Colon (tissue), 2 donors: ENCODE data around the gene UQCRH.
"Not testable (repeated sequence)": the region's sequence is repeated elsewhere in the genome, so short reads cannot be mapped to it uniquely, and the experiment has no call there.

Experiments
- FAIRE-seq: peaks from 2 replicates; lab custom pipeline; 2012; peaks lifted over from hg19 to GRCh38; lab: Jason Lieb, UNC
- donor health status: control.
- donor health status: control.

Gene UQCRH

DNA sequence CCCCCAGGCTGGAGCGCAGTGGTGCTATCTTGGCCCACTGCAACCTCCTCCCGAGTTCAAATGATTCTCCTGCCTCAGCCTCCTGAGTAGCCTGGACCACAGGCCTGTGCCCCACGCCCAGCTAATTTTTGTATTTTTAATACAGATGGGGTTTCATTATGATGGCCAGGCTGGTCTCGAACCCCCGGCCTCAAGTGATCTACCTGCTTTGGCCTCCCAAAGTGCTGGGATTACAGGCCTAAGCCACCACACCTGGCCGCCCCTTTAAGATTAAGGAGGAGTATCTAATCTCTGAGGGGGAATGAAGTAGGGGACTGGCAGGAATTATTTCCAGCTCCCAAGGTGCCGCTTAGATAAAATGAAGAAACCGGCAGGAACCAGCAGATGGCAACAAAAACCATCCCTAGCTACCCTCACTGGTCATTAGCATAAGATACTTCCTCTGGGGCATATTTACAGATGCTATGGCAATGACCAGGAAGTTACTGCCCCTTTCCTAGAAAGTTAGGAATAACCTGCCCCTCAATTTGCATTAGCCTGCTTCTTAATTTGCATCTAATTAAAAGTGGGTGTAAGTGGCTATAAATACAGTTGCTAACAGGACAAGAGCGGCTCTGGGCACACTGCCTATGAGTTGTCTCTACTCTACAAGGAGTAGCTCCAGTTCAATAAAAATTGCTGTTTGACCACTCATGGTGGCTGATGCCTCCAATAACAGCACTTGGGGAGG is 30.0 kb downstream of the UQCRH start:
- FAIRE-seq, result no peak

DNA sequence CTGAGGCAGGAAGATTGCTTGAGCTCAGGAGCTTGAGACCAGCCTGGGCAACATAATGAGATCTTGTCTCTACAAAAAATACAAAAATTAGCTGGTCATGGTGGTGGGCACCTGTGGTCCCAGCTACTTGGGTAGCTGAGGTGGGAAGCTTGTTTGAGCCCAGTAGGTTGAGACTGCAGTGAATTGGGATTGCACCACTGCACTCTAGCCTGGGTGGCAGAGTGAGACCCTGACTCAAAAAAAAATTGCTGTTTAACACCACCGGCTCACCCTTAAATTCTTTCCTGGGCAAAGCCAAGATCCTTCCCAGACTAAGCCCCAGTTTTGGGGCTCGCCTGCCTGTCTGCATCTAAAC is 30.5 kb downstream of the UQCRH start:
- no peak for FAIRE-seq

DNA sequence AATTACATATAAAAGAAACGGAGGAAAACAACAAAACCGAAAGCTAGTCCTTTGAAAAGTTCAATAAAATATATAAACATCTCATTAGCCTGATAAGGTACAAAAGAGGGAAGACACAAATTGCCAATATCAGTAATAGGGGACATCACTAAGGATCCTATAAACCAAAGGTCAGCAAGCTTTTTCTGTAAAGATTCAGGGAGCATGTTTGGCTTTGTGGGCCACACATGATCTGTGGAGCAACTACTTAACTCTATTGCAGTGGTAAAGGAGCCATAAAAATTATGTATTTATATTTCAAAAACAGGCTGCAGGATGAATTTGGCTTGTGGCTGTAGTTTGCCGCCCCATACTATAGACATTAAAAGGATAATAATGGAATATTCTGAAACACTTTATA is 31.6 kb downstream of the UQCRH start:
- FAIRE-seq, result no peak

DNA sequence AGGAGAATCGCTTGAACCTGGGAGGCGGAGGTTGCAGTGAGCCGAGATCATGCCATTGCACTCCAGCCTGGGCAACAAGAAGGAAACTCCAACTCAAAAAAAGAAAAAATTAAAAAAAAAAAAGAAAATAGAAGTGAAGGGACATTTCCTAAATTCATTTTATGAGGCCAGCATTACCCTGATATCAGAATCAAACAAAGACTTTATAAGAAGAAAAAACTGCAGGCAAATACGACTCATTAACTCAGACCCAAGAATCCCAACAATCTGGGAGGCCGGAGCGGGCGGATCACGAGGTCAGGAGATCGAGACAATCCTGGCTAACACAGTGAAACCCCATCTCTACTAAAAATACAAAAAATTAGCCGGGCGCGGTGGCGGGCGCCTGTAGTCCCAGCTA is 33.9 kb downstream of the UQCRH start:
- not testable (repeated sequence) for FAIRE-seq

DNA sequence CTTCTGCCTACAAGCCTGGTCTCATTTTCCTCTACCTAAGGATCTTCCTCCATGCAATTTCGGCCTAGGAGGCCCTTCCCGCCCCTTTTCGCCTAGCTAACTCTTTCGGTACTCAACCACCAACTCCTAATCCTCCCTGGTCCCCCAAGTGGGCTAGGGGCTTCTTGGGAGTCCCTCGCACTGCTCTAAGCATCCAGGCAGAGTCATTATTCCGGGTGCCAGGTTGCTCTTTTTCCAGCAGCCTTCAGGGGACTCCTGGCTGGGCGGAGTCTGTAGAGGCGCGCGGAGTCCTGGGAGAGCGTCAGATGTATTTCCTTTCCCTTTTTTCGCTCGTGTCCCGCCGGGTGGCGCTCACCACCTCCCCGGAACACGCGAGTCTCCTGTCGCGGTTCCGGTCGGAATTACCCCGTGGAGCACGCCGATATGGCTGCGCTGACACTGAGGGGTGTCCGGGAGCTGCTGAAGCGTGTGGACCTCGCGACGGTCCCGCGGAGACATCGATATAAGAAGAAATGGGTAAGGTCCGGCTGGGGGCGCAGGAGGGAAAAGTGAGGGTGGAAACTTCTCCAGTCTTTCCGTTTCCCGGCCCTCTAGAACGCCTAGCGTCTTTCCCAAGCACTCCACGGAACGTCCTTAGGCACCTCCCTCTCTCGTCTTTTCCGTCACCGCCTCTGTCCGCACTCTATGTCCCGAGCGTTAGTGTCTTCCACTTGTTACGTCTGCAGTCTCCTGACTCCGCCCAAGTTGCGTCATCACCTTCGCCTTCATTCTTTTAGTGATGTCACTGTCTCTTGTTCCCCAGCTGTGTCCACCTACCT is 37.1 kb downstream of the UQCRH start, which contains the start of gene NSUN4:
TSS of gene NSUN4 (plus strand) at position 404 of the 818 bp plus-strand sequence. CDS start at position 424, 20 bp downstream.
- no peak for FAIRE-seq

DNA sequence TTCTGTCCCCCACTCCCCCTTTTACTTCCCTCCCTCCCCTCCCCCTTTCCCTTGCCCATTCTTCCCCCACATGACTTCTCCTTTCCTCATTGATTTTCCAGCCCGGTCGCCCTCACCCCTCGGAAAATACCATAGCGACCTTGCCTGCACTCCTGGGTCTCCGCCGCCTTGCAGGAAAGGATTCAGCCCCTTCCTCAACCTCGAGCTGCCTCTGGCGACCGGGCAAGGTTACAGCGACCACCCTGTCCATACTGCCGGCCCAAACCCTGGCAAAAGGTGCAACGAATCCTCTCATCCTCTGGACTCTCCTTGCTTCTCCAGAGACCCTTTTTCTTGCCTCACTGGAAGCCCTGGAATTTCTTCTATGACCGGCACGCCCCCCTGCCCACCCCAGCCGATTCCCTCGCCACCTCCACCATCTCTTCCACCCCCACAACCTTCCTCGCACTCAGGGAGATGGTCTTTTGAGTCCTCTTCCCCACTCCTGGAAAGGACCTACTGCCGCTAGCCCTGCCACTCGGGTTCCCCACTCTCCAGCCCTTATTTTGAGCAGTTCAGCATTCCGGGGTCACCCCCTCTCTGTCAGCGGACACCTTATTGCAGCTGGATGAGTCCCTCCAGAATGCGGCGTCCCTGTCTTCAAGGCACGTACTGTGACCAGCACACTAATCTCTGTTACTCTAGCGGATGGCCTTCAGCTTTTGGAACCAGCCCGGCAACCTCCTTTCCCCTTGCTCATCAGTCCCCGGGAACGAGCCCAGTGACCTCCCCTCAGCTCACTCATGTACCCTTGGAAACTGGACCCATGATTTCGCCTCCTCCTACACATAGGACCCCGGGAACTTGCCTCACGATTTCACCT is 38.0 kb downstream of the UQCRH start:
- no peak for FAIRE-seq

DNA sequence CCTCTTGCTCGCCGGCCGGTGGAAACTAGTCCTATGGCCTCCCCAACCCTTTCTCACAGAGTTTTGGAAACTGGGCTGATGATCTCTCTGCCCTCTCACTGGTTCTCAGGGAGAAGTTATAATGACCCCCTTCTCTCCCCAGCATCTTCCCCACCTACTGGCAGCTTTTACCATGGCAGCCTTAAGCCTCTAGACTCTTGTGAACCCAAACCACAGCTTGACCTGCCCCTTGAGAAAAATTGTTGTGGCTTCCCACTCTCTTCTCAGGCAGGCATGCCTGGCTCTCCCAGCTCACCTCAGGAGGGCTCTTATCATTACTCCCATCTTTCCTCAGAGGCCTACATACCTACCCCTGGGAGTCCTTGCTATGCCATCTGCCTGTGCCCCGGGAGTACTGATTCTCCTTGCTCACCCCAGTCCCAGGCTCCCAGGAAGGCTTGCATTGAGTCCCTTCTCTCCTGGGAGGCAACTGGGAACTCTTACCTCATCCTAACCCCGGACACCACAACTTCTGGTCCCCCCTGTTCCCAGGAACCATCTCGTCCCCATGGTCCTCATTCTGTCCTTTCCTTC is 38.7 kb downstream of the UQCRH start:
- no peak for FAIRE-seq

DNA sequence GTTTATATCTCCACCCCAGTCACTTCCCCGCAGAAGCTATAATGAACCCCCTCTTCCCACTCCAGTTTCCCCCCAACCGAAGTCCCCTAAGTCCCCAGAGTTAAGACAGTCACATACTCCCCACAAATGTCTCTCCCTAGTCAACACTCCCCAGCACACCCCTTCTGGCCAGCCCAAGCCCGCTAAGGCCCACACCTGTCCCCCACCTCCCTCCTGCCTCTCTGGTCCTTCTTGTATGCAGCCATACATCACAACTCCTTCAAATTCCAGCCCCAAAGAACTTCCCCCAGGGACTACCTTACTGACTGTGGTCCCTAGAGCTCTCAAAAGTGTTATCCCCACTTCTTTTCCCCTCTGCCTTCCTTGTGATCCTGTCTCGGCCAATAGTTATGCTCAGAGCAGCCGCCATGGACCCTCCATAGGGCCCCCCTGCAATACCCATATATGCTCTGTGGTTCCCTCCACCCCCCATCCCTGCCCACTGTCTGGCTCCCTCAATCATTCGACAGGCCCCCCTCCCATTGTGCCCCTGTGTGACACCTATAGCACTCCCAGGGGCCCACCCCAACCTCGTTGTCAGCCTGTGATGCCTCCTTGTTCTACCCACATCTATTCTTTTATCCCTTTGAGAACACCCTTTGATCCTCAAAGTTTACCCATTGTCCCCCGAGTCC is 39.3 kb downstream of the UQCRH start:
- FAIRE-seq, result no peak

DNA sequence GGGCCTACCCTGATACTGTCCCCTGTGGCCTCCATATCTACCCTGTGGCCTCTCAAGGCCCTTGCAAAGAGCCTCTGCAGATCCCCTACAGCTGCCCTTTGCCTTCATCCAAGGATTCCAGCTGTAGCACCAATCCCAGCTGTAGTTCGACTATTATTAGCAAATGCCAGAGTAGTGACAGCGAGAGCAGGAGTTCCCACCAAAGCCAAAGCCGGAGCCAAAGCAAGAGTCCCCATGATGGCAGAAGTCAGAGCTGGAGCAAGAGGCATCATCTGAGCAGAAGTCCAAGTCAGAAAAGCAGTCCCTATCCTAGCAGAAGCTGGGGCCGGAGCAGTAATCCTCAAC is 39.8 kb downstream of the UQCRH start:
- FAIRE-seq, result no peak

DNA sequence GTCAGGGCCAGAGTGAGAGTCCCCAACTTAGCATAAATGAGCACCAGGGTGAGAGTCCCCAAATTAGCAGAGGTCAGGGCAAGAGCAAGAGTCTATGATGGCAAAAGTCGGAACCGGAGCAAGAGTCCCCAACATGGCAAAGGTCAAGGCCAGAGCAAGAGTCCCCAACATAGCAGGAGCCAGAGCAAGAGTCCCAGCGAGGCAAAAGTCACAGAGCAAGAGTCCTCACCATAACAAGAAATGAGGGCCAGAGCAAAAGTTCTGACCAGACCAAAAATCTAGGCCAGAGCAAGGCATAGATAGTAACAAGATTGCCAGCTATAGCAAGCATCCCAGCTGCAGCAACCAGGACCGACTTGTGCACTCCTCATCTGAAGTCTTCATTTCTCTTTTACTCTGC is 40.2 kb downstream of the UQCRH start:
- FAIRE-seq, result no peak

DNA sequence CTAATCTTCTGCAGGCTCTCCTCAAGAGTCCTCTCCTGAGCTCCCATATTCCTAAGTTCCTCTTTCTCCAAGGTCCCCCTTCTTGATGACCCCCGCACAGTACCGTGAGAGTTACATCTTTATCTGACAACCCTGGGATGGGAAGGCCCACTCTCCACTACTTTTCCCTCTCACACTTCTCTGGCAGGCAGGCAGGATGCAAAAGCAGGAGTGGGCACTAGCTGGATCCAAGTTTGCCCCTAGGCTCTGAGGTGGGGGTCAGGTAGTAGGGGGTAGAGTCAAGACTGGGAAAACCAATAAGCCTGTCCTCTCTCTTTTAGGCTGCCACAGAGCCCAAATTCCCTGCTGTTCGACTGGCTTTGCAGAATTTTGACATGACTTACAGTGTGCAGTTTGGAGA is 41.0 kb downstream of the UQCRH start:
- FAIRE-seq, result no peak

DNA sequence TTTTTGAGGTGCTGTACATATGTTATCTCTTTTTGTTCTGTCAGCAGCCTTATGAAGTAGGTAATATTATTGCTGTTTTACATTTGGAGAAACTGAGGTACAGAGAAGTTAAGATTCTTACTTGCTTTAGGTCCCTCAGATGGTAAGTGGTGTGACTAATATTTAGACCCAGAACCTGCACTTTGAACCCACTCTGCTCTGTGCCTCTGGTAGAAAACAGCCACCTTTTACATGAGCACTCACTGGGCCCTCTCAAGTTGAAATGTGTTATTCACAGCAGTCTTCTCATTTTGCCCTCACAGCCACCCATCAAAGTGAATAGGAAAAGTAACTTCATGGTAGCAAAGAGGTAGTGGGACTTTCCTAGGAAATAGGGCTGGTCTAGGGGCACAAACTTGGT is 41.8 kb downstream of the UQCRH start:
- no peak for FAIRE-seq

DNA sequence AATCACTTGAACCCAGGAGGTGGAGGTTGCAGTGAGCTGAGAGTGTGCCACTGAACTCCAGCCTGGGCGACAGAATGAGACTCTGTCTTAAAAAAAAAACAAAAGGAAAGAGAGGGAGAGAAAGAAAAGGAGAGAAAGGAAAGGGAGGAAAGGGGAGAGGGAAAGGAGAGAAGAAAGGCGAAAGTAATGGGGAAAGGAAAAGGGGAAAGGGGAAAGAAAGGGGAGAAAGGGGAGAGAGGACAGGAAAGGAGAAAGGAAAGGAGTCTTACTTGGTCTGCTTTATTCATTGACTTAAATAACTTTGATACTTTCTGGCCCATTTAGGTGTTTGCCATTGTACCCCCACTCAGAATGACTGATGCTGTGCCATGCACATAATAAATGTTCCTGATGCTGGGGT is 48.9 kb downstream of the UQCRH start:
- FAIRE-seq, result no peak

DNA sequence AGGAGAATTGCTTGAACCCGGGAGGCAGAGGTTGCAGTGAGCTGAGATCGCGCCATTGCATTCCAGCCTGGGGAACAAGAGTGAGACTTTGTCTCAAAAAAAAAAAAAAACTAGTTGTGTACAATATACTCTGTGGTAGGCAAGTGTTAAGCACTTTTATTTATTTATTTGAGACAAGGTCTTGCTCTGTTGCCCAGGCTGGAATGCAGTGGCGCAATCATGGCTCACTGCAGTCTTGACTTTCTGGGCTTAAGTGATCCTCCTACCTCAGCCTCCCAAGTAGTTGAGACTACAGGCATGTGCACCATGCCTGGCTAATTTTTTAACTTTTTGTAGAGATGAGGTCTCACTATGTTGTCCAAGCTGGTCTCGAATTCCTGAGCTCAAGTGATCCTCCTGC is 52.4 kb downstream of the UQCRH start:
- FAIRE-seq, result not testable (repeated sequence)

DNA sequence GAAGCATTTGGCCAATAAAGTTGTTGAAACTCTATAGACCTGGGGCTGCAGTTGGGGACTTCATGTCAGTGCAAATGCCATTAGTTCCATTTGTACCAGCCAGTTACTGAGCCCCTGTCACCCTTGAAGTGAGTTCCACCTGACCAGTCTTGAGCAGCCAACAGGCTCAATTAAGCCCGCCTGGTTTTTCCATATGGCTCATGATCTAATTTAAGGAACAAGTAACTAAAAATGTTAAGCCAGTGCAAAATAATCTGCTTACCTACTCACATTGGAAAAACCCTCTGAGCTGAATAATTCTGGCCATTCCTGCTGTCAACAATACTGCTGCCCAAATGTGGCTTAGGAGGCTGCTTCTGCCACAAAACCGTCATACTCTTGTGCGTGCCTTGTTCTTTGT is 58.7 kb downstream of the UQCRH start:
- no peak for FAIRE-seq

DNA sequence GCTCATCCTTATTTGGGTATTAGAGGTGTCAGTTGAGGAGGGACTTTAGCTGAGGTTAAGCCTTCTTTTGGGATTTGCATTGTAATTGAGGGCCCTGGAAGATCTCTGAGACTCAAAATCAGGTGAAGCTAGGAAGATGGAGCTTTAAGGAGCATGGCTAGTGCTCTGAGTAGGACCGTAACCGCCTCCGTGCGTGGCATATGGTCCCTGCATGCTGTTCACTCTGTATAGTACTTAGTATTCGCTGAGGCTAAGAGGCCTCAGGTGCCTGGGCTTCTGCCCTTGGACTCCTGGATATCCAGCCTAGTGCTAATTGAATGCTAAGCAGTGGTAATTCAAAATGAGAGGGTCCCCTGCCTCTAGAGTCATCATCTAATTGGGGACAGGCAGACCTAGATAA is 59.6 kb downstream of the UQCRH start:
- no peak for FAIRE-seq

DNA sequence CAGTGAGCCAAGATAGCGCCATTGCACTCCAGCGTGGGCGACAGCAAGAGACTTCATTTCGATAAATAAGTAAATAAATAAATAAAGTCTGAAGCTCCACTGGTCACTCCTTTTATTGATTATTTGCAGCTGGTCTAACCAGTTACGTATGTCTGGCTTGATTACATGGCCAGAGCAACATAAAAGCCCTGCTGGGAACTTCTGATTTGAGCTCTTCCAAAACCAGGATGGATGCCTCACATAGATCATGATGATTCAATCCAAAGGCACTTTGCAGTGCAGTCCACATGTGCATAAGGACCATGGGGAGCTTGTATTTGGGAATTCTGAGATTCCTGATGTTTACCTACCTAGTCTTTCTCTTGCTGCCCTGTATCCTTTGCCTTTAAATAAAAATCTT is 61.1 kb downstream of the UQCRH start:
- FAIRE-seq, result no peak

DNA sequence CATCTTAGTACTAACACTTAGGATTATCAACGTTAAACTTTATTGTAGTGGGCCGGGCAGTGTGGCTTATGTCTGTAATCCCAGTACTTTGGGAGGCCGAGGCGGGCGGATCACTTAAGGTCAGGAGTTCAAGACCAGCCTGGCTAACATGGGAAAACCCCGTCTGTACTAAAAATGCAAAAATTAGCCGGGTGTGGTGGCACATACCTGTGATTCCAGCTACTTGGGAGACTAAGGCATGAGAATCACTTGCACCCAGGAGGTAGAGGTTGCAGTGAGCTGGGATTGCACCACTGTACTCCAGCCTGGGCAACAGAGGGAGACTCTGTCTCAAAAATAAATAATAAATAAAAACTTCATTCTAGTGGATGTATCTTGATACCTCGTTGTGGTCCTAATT is 62.3 kb downstream of the UQCRH start:
- FAIRE-seq, result not testable (repeated sequence)
